ENCODE results near the gene TSPAN18. TPM values are rescaled to one million over a fixed set of nuclear protein-coding genes. Genes with fewer than 3 reads are reported as not detected.

The TSPAN18 gene
- total RNA-seq, 4 donors from 2014 or later, result 2.2 to 18.1 (median 3.4) TPM

GRCh38 chr11:44767421-44767820 is 40.7 kb downstream of the TSPAN18 start:
- TF ChIP-seq, protein P1, sequence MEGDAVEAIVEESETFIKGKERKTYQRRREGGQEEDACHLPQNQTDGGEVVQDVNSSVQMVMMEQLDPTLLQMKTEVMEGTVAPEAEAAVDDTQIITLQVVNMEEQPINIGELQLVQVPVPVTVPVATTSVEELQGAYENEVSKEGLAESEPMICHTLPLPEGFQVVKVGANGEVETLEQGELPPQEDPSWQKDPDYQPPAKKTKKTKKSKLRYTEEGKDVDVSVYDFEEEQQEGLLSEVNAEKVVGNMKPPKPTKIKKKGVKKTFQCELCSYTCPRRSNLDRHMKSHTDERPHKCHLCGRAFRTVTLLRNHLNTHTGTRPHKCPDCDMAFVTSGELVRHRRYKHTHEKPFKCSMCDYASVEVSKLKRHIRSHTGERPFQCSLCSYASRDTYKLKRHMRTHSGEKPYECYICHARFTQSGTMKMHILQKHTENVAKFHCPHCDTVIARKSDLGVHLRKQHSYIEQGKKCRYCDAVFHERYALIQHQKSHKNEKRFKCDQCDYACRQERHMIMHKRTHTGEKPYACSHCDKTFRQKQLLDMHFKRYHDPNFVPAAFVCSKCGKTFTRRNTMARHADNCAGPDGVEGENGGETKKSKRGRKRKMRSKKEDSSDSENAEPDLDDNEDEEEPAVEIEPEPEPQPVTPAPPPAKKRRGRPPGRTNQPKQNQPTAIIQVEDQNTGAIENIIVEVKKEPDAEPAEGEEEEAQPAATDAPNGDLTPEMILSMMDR (IDR thresholded peaks at IDR 0.05), result no peak
- DNase-seq (ENCODE audit: low spot score) (no peak), ATAC-seq (ENCODE audit: low FRiP score) (no peak)

DNA sequence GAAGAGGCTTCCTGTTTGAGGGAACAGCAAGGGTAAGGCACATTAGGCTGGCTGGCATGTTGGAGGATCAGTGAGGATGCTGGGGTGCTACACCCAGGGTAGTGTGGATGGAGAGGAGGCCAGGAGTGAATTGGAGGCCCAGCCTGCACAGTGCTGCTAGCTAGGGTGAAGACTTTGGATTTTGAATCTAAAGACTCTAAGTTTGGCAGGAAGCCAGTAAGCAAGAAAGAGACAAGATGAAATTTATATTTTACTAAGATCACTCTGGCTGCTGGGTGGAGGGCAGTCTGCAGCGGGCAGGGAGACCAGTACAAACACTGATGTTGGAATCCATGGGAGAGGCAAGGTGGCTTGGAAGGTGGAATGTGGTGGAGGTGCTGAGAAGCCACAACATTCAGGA is 43.6 kb downstream of the TSPAN18 start:
- no peak for ATAC-seq (ENCODE audit: low FRiP score)
- TF ChIP-seq, protein P1 (IDR thresholded peaks at IDR 0.05), result no peak
- no peak for DNase-seq (ENCODE audit: low spot score)

DNA sequence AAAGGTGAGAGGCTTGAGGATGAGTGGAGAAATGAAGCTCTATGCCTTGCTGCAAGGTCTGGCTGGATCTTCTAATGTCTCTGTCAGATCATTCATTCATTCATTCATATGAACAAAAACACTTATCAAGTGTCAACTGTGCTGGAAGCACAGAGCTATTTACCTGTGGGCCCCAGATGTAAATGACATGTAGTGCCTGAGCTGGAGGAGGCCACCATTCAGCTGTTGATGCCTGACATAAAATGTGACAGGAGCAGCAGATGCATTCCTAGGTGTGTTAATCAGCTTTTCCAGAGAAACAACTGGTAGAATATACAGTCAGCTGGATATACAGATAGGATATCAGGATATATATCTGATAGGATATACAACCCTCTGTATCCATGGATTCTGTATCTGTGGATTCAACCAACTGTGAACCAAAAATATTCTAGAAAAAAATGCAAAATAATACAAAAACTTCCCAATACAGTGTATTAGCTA is 44.5 kb downstream of the TSPAN18 start:
- DNase-seq (ENCODE audit: low spot score) (no peak), ATAC-seq (ENCODE audit: low FRiP score) (no peak)
- TF ChIP-seq, protein P1 (IDR thresholded peaks at IDR 0.05), result no peak

DNA sequence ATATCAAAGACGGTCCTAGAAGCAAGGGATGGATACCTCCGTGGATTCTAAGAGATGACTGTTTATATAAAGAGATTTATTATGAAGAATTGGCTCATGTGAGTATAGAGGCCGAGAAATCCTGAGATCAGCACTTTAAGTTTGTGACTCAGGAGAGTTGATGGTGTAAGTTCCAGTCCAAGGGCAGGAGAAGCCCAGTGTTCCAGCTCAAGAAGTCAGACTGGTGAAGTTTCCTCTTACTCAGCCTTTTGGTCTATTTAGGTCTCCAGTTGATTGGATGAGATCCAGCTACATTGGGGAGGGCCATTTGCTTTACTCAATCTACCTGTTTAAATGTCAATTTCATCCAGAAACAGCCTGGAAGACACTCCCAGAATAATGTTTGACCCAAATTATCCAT is 45.1 kb downstream of the TSPAN18 start:
- TF ChIP-seq, protein P1 (IDR thresholded peaks at IDR 0.05), result no peak
- ATAC-seq (ENCODE audit: low FRiP score), result no peak
- no peak for DNase-seq (ENCODE audit: low spot score)

- ATAC-seq (ENCODE audit: low FRiP score), result no peak
These were observed 46.7 kb downstream of the TSPAN18 start for GRCh38 chr11:44773351-44773965.

DNA sequence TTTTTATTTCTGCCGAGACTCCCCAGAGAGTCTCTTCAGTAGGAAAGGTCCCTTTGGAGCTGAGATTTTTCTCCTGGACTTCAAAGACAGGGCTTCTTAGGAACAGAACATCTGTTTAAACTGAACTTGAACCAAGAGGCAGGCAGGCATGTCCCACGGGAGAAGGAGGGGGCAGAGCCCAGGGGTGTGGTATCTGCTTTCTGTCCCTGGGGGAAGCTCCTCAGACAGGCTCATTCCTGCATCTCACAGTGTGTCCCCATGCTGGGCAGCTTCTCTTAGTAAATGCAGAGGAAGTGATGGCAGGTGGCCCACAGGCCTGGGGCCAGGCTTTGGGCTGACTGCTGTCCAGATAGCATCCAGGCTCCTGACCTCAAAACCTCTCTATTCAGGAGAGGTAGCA is 47.3 kb downstream of the TSPAN18 start:
- TF ChIP-seq, protein P1 (IDR thresholded peaks at IDR 0.05), result no peak
- no peak for DNase-seq (ENCODE audit: low spot score)
- no peak for ATAC-seq (ENCODE audit: low FRiP score)

More at GRCh38 chr11:44773351-44773965, 46.7 kb downstream of the TSPAN18 start:
- TF ChIP-seq, protein P1 (IDR thresholded peaks at IDR 0.05), result no peak
- DNase-seq (ENCODE audit: low spot score), result no peak

DNA sequence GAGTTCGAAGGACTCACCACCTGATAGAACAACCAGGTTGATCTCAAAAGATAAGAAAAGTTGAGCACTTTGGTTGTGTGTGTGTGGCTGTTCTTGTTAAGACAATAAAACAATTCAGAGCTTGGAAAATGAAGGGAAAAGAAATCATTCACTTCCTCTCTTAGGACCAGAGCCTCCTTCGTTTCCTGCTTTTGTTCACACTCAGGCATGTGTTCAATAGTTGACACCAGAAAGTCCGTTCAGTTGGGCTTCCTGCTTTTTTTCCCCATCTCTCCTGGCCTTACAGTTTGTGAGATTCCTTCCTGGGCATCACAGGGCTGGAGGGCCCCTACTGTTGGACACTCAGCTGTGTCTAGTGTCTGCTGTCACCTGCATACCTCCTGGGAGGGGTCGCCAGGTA is 48.0 kb downstream of the TSPAN18 start:
- DNase-seq (ENCODE audit: low spot score), result no peak
- ATAC-seq (ENCODE audit: low FRiP score), result no peak
- TF ChIP-seq, protein P1 (IDR thresholded peaks at IDR 0.05), result no peak

Measured in omental fat pad (tissue), 4 donors.